Endothelial cell of umbilical vein (primary cell): ENCODE measurements around the gene GKN2.

Source experiments
- EZH2 ChIP-seq: IDR thresholded peaks from 2 replicates; pipeline ENCODE4 v1.6.1; 2012; ENCODE audit warnings: borderline replicate concordance, low read depth, mild to moderate bottlenecking, moderate library complexity, low read length, inconsistent platforms; ENCODE audit not compliant: severe bottlenecking
- GATA2 ChIP-seq: IDR thresholded peaks from 2 replicates; pipeline ENCODE4 v1.7.0; 2011; ENCODE audit warnings: low read depth, mild to moderate bottlenecking, moderate library complexity, mixed read lengths, low read length; ENCODE audit not compliant: insufficient read length, insufficient read depth
- JUN ChIP-seq: IDR thresholded peaks from 2 replicates; pipeline ENCODE4 v1.6.1; 2011; ENCODE audit warnings: borderline replicate concordance, low read depth; ENCODE audit not compliant: insufficient read length, insufficient read depth
- MYC ChIP-seq: IDR thresholded peaks from one replicate; pipeline ENCODE4 v1.6.1; 2011; ENCODE audit warnings: mild to moderate bottlenecking, low read depth, low read length
- POLR2A ChIP-seq: IDR thresholded peaks from 2 replicates; pipeline ENCODE4 v1.6.1; 2012; ENCODE audit warnings: low read depth, mild to moderate bottlenecking, control low read depth, low read length
- POLR2AphosphoS5 ChIP-seq: IDR thresholded peaks from 2 replicates; pipeline ENCODE4 v1.6.1; 2012; ENCODE audit warnings: low read depth, mild to moderate bottlenecking, control low read depth, low read length, moderate library complexity; ENCODE audit not compliant: insufficient read depth
- TF ChIP-seq, protein P1 (sequence below): IDR thresholded peaks from 2 replicates; pipeline ENCODE4 v1.6.1; 2011; ENCODE audit not compliant: insufficient read depth, insufficient read length
- TF ChIP-seq, protein P2 (sequence below), 2 donors: IDR thresholded peaks; 1 replicate in 1 of 2; 2 replicates in 1 of 2; pipeline ENCODE4 v1.5.1; 2011; ENCODE audit warnings: low read length in 2 of 2, mild to moderate bottlenecking in 2 of 2, moderate library complexity in 2 of 2, control low read depth in 1 of 2, inconsistent platforms in 1 of 2, low read depth in 1 of 2; ENCODE audit not compliant: insufficient read depth in 1 of 2; ENCODE audit errors: extremely low read depth in 1 of 2

DNA sequence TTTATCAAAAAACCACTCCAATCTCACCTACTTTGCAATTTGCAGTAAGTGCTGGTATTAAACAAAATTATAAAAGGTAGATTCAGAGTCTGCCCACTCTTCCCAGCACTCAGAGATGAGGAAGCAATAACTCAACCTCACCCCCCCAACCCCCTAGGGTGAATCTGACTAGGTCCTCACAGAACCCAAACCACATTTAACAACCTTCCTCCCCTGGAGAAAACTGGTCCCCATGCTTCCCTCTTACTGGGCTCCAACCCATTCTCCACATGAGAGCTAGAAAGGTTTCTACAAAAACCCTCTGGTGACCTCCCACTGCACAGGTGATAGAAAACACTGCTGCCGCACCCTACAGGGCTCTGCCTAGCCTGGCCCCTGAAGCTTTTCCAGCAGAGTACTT is 41.0 kb downstream of the GKN2 start:
- TF ChIP-seq, protein P1, sequence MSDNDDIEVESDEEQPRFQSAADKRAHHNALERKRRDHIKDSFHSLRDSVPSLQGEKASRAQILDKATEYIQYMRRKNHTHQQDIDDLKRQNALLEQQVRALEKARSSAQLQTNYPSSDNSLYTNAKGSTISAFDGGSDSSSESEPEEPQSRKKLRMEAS: no peak
- TF ChIP-seq, protein P2, sequence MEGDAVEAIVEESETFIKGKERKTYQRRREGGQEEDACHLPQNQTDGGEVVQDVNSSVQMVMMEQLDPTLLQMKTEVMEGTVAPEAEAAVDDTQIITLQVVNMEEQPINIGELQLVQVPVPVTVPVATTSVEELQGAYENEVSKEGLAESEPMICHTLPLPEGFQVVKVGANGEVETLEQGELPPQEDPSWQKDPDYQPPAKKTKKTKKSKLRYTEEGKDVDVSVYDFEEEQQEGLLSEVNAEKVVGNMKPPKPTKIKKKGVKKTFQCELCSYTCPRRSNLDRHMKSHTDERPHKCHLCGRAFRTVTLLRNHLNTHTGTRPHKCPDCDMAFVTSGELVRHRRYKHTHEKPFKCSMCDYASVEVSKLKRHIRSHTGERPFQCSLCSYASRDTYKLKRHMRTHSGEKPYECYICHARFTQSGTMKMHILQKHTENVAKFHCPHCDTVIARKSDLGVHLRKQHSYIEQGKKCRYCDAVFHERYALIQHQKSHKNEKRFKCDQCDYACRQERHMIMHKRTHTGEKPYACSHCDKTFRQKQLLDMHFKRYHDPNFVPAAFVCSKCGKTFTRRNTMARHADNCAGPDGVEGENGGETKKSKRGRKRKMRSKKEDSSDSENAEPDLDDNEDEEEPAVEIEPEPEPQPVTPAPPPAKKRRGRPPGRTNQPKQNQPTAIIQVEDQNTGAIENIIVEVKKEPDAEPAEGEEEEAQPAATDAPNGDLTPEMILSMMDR (IDR thresholded peaks at IDR 0.05; ENCODE audit: extremely low read depth in 1 of 2, insufficient read depth in 1 of 2, low read depth in 1 of 2, low read length in 2 of 2): no peak
- TF ChIP-seq POLR2A (no peak), POLR2AphosphoS5 (no peak), EZH2 (no peak), MYC (no peak), GATA2 (no peak), JUN (no peak)
